HG02981 (cell line): ENCODE data around the gene RASAL1.
A peak's percentile ranks its signal among the peaks of the same experiment; 100 is the strongest.

Experiments
- ATAC-seq: cut with Tn5 transposase; IDR thresholded peaks from one replicate; pipeline ENCODE4 v1.9.1; 2021; ENCODE audit warnings: mild to moderate bottlenecking, moderate library complexity; ENCODE audit not compliant: unreplicated experiment

The RASAL1 gene

GRCh38 chr12:113135178-113136127 is at the start of gene RASAL1:
Gene RASAL1 (minus strand): TSS chr12:113135761. CDS start chr12:113135462, 299 bp downstream.
- no peak for ATAC-seq

GRCh38 chr12:113184900-113185179 is 49.3 kb upstream of the RASAL1 start:
- ATAC-seq: peak; percentile 80

- peak; percentile 54 for ATAC-seq
Observed at GRCh38 chr12:113184098-113184899, 48.7 kb upstream of the RASAL1 start.

- no peak for ATAC-seq
Observed at GRCh38 chr12:113183030-113183589, 47.5 kb upstream of the RASAL1 start.

- no peak for ATAC-seq
Observed at GRCh38 chr12:113181975-113182374, 46.4 kb upstream of the RASAL1 start.

GRCh38 chr12:113180333-113180732 is 44.8 kb upstream of the RASAL1 start:
- no peak for ATAC-seq

- no peak for ATAC-seq
Observed at GRCh38 chr12:113179023-113179422, 43.5 kb upstream of the RASAL1 start.

GRCh38 chr12:113174461-113175384 is 39.2 kb upstream of the RASAL1 start:
- ATAC-seq: no peak

- peak; percentile 42 for ATAC-seq
Observed at GRCh38 chr12:113173081-113173698, 37.6 kb upstream of the RASAL1 start.

GRCh38 chr12:113172185-113172584 is 36.6 kb upstream of the RASAL1 start:
- ATAC-seq: no peak

- ATAC-seq: no peak
Observed at GRCh38 chr12:113171543-113171942, 36.0 kb upstream of the RASAL1 start.

- ATAC-seq: no peak
Observed at GRCh38 chr12:113170926-113171325, 35.4 kb upstream of the RASAL1 start.

- no peak for ATAC-seq
Observed at GRCh38 chr12:113170457-113170856, 34.9 kb upstream of the RASAL1 start.

GRCh38 chr12:113169697-113170096 is 34.1 kb upstream of the RASAL1 start:
- ATAC-seq: no peak

- ATAC-seq: no peak
Observed at GRCh38 chr12:113167868-113168267, 32.3 kb upstream of the RASAL1 start.

GRCh38 chr12:113165521-113166450 is 30.2 kb upstream of the RASAL1 start:
- ATAC-seq: no peak

GRCh38 chr12:113164014-113164413 is 28.5 kb upstream of the RASAL1 start:
- no peak for ATAC-seq

- no peak for ATAC-seq
Observed at GRCh38 chr12:113163030-113163360, 27.4 kb upstream of the RASAL1 start.
